ENCODE measurements around the gene MBP. TPM values are rescaled to one million over a fixed set of nuclear protein-coding genes. Genes with fewer than 3 reads are reported as not detected.
"Not testable (repeated sequence)": the region's sequence is repeated elsewhere in the genome, so short reads cannot be mapped to it uniquely, and the experiment has no call there.

Gene MBP
- total and polyA plus RNA-seq, 8 donors, result 6.3 to 33.5 (median 20.7) TPM

DNA sequence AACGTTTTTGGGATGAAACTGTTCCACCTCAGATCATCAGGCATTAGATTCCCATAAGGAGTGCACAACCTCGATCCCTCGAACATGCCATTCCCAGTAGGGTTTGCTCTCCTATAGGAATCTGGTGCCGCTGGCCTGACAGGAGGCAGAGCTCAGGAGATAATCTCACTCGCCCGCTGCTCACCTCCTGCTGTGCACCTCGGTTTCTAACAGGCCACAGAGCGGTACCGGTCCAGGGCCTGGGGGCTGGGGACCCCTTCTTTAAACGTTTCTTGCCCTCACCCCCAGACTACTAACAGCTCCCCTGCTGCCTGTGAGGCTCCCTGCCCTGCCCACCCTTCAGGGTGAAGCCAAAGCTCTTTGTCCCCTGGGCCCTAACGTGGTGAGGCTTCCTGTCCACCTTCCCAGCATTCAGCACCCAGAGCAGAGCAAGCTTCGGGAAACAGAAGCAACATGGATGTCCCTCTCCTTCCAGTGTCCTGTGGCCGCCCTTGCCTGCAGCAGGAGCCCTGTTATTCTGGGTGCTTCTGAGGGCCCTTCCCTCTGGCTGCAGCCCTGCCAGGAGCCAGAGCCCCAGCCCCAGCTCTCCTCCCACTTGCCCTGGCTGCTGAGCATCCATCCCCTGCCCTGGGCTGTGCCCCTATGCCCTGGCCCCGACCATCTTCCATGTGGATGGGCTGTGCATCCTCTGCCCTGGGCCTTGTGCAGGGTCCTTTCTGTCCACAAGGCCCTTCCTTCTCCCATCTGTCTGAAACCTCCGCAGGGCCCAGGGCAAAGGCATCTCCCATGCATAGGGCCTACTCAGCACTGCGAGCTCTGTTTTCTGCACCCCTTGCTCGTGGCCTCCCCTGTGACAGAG is 140.1 kb downstream of the MBP start:
- TF ChIP-seq, protein P1, sequence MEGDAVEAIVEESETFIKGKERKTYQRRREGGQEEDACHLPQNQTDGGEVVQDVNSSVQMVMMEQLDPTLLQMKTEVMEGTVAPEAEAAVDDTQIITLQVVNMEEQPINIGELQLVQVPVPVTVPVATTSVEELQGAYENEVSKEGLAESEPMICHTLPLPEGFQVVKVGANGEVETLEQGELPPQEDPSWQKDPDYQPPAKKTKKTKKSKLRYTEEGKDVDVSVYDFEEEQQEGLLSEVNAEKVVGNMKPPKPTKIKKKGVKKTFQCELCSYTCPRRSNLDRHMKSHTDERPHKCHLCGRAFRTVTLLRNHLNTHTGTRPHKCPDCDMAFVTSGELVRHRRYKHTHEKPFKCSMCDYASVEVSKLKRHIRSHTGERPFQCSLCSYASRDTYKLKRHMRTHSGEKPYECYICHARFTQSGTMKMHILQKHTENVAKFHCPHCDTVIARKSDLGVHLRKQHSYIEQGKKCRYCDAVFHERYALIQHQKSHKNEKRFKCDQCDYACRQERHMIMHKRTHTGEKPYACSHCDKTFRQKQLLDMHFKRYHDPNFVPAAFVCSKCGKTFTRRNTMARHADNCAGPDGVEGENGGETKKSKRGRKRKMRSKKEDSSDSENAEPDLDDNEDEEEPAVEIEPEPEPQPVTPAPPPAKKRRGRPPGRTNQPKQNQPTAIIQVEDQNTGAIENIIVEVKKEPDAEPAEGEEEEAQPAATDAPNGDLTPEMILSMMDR (IDR thresholded peaks at IDR 0.05), result no peak
- H3K27me3 ChIP-seq, result no peaks in the 10 kb centered on the region
- intact Hi-C loops (cut with DNase I), result no loop called here
- FAIRE-seq, result no peak
- H3K36me3 ChIP-seq, result no peaks in the 10 kb centered on the region
- WGBS, 2 donors, result 72 to 80% methylated on average over 17 of the region's 17 CpGs
- H3K27ac ChIP-seq, result no peak overlapping the region
- DNase-seq, result no peak
- ATAC-seq, result no peak
- no peaks in the 10 kb centered on the region for H3K9me3 ChIP-seq
- H3K4me1 ChIP-seq, result no peaks in the 10 kb centered on the region
- H3K4me3 ChIP-seq, result no peak overlapping the region

DNA sequence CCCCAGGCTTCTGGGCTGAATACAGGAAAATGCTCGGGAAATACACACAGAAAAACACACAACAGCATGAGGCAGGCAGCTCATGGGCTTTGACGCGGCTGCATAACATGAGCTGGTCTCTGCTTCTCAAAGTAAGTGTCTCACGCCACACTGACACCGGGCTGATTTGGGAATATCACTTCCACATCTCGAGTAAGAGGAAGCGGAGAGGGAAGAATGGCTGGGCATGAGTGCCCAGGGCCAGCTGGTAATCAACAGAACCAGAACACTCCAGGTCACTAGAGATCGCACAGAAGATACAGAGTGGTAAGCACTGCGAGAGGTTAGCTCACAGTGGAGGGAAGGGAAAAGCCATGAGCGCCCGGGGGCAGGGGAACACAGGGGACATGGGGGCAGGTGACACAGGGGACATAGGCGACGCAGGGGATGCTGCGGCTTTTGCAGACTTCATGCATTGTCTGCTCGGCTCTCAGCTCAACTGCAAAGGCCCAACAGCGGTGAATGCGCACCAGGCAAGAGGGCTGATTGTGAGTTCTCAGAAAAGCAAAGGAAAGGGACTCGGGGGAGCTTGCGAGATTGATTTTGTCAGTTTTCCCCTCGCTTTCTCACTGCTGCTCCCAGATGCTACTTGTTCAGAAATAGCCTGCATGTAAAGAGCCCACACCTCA is 141.4 kb downstream of the MBP start:
- H3K4me3 ChIP-seq, result no peak overlapping the region
- no peak for FAIRE-seq
- ATAC-seq, result peak in 1 of 4 donors; percentile 11
- no peaks in the 10 kb centered on the region for H3K36me3 ChIP-seq
- intact Hi-C loops (cut with DNase I), result no loop called here
- TF ChIP-seq, protein P1 (IDR thresholded peaks at IDR 0.05), result no peak
- no peak for DNase-seq
- no peaks in the 10 kb centered on the region for H3K4me1 ChIP-seq
- H3K27me3 ChIP-seq, result no peaks in the 10 kb centered on the region
- no peak overlapping the region for H3K27ac ChIP-seq
- WGBS, 2 donors, result 87 to 90% methylated on average over 20 of the region's 20 CpGs
- no peaks in the 10 kb centered on the region for H3K9me3 ChIP-seq

DNA sequence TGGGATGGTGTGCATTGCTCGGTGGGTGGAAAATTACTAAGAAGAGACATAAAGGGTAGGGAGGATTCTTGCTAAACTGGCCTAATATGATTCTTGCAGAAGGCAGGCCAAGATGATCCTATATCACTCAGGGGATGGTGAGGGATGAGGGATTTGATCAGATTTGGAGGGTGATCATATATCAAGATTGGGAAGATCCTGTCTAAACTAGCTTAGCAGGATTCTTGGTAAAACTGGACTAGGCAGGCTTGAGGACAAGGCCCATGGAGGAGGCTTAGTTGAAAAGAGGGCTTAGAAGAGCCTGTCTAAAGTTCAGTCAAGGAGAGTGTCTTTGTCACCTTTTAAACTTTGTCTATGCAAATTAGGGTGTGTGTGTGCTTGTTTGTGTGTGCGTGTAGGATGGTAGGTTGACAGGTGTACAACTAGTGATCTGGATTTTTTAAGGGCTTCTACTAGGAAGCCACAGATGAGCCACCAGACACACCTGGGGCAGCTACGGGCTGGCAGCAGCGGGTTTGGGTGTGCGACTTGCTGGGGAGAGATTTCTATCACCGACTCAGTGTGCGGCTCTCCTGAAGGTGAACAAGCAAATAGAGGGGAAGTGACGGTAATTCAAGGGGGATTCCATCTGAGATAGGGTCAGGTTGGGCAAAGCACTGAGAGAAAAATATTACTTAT is 142.1 kb downstream of the MBP start:
- H3K27ac ChIP-seq; H3K9me3 ChIP-seq; FAIRE-seq; intact Hi-C loops (cut with DNase I); DNase-seq; H3K27me3 ChIP-seq; H3K4me1 ChIP-seq; ATAC-seq; H3K36me3 ChIP-seq; H3K4me3 ChIP-seq: not testable (repeated sequence)
- 81 to 83% methylated on average over 8 of the region's 8 CpGs for WGBS, 2 donors

GRCh38 chr18:76989647-76990190 is 142.9 kb downstream of the MBP start:
- DNase-seq (no peak), FAIRE-seq (no peak), ATAC-seq (no peak)
- no peaks in the 10 kb centered on the region for H3K36me3 ChIP-seq
- no peaks in the 10 kb centered on the region for H3K9me3 ChIP-seq
- no peak overlapping the region for H3K4me3 ChIP-seq
- H3K27me3 ChIP-seq, result no peaks in the 10 kb centered on the region
- no peak overlapping the region for H3K27ac ChIP-seq
- WGBS, 2 donors, result 90 to 94% methylated on average over 28 of the region's 28 CpGs
- H3K4me1 ChIP-seq, result no peaks in the 10 kb centered on the region
- intact Hi-C loops (cut with DNase I), result loop anchor here in 2 of 3 donors (5.0 to 10.0 kb wide), 3 partner anchors 115 to 187 kb away; no protein-coding TSS in a partner anchor
- TF ChIP-seq, protein P1 (IDR thresholded peaks at IDR 0.05), result no peak
